NCI-H2227 (cell line): ENCODE data around the gene IBTK.
A peak's percentile ranks its signal among the peaks of the same experiment; 100 is the strongest.
"Not testable (repeated sequence)": the region's sequence is repeated elsewhere in the genome, so short reads cannot be mapped to it uniquely, and the experiment has no call there.

Source experiments
- DNase-seq: peaks from one replicate; lab custom pipeline; 2025; ENCODE audit not compliant: unreplicated experiment; lab: John Stamatoyannopoulos, UW

The IBTK gene, protein sequence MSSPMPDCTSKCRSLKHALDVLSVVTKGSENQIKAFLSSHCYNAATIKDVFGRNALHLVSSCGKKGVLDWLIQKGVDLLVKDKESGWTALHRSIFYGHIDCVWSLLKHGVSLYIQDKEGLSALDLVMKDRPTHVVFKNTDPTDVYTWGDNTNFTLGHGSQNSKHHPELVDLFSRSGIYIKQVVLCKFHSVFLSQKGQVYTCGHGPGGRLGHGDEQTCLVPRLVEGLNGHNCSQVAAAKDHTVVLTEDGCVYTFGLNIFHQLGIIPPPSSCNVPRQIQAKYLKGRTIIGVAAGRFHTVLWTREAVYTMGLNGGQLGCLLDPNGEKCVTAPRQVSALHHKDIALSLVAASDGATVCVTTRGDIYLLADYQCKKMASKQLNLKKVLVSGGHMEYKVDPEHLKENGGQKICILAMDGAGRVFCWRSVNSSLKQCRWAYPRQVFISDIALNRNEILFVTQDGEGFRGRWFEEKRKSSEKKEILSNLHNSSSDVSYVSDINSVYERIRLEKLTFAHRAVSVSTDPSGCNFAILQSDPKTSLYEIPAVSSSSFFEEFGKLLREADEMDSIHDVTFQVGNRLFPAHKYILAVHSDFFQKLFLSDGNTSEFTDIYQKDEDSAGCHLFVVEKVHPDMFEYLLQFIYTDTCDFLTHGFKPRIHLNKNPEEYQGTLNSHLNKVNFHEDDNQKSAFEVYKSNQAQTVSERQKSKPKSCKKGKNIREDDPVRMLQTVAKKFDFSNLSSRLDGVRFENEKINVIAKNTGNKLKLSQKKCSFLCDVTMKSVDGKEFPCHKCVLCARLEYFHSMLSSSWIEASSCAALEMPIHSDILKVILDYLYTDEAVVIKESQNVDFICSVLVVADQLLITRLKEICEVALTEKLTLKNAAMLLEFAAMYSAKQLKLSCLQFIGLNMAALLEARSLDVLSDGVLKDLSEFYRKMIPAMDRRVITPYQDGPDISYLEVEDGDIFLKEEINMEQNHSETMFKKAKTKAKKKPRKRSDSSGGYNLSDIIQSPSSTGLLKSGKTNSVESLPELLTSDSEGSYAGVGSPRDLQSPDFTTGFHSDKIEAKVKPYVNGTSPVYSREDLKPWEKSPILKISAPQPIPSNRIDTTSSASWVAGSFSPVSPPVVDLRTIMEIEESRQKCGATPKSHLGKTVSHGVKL (N-terminal part only)

DNA sequence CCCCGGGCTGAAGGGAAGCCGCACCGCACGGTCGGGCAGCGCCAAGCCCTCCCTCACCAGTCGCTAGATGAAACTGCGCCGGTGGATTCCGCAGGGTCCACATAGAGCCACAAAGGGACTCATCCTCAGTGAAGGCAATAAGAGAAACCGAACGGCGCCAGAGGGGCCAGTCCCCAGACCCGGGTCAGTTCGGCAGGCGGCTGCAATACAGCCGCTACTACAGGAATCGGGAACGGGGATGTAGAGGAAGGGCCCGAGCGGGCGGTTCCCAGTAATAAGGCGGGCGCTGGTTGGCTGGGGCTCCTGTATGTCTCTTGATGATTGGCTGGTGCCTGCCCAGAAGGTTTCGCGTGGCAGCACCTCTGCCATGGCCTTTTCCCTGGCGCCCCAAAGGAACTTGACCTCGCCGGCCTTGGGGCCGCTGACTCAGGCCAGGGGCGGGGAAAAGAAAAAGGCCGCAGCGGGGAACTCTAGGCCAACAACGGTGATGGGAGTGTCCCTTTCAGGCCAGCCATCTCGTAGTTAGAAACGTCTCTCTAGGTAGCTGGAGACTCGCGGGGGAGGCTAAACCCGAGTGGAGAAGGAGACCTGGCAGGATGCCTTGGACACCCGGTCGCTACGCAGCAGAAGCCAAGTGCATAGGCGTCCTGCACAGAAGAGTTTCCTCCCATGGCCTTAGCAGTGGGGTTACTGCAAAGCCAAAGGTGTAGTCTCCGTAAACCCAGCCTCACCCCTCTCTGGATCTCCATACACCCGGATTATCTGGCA lies at the start of gene IBTK:
TSS of gene IBTK (minus strand) at position 240 of the 768 bp plus-strand sequence. CDS start 7,258 bp downstream, outside the sequence.
- peak; percentile 81 for DNase-seq

DNA sequence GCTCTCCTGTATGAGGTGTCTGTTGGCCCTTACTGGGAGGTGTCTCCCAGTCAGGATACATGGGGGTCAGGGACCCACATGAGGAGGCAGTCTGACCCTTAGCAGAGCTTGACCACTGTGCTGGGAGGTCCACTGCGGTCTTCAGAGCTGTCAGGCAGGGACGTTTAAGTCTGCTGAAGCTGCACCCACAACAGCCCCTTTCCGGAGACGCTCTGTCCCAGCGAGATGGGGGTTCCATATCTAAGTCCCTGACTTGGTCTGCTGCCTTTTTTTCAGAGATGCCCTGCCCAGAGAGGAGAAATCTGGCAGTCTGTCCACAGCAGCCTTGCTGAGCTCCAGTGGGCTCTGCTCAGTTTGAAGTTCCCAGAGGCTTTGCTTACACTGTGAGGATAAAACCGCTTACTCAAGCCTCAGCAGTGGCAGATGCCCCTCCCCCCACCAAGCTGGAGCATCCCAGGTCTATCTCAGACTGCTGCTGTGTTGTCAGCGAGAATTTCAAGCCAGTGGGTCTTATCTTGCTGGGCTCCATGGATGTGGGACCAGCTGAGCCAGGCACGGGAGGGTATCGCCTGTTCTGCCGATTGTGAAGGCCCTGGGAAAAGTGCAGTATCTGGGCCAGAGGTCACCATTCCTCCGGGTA lies 36.3 kb upstream of the IBTK start:
- DNase-seq: peak; percentile 2

DNA sequence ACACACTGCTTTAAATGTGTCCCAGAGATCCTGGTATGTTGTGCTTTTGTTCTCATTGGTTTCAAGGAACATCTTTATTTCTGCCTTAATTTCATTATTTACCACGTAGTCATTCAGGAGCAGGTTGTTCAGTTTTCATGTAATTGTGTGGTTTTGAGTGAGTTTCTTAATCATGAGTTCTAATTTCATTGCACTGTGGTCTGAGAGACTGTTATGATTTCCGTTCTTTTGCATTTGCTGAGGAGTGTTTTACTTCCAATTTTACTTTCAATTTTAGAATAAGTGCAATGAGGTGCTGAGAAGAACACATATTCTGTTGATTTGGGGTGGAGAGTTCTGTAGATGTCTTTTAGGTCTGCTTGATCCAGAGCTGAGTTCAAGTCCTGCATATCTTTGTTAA lies 34.0 kb upstream of the IBTK start:
- DNase-seq: not testable (repeated sequence)

- no peak for DNase-seq
These were observed 30.1 kb upstream of the IBTK start for GRCh38 chr6:82277686-82278085.

- DNase-seq: no peak
These were observed 28.1 kb upstream of the IBTK start for GRCh38 chr6:82275686-82276085.

DNA sequence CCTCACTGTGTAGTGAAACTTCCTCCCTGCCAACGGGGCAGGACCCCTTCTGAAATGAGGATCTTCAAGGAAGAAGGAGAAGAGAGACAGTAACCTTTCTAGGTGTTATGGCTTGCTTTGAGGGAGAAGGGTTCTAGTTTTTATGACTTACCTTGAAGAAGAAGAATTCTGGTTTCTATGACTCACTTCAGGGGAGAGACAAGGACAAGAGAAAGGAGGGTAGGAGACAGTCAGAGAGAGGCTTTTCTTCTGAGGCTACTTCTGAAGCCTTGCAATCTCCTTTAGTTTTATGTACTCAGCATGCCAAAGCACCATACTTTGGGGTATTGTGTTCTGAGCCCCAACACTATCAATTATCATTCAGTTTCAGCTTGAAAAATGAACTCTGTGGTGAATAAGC lies 25.8 kb upstream of the IBTK start:
- DNase-seq: no peak

DNA sequence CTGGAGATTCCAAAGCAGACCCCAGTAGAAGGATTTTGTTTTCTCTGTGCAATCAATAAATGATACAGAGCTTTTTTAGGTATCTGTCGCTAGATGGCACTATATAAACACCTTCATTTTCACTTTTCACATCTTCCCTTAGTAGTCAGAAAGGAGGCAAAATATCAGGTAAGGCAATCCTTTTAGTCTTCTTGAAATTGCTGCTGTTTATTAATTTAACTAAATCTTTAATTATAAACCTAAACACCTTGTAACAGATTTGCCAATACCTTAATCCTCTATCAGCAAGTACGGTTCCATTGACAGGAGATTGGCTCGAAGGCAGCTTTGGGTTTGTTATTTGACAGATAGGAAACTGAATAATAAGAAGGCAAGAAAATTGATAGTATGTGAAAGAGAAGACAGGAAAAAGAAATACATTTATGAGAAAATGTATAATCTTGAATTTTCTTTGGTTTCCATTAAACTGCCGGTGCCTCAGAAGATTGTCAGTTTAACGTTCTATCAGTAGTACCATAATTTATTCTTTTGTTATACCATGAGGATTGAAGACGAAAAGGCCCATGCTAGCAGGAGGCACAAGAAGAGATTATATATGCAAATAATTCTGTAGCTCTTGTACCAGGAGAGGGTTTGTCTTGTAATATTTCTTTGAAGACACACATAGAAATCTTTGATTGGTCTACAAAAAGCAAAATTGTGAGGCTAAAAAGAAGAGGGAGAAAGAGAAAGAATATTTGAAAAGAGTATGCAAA lies 23.5 kb upstream of the IBTK start:
- peak; percentile 15 for DNase-seq

GRCh38 chr6:82268301-82268846 lies 20.8 kb upstream of the IBTK start:
- peak; percentile 14 for DNase-seq

GRCh38 chr6:82264824-82265223 lies 17.3 kb upstream of the IBTK start:
- no peak for DNase-seq

DNA sequence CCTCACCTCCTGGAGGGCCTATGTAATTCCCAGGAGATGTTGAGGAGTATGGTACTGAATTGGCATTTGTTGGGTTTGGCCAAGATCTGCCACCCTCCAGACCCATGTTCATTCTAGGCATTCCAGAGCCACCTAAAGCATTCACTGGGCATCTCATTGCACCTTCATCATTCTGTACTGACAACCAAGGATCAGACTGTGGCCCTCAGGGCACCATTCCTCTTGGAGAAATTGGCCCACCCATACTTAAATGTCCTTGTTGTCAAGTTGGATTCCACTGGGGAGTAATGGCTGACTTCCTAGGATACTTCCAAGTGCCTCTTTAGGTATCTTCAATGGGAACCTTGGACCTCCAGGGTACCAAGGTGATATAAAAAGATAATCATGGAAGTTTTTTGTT lies 16.8 kb upstream of the IBTK start:
- DNase-seq: no peak

DNA sequence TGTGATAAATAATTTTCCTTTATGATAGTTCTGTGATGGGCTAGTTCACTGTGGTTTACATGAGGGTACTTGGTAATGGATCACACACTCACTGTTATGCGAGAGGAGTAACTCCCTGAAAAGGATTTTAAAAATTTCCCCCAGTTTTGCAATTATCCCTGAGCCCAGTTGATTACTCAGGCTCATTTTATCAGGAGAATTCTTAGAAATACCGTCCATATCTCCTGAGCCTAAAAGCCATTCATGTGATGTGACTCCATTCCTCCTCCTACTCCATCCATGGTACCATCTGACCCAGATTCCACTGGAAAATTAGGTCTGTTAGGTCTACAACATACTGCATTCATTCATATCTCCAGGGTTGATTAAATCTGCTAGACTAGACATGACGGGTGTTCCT lies 16.4 kb upstream of the IBTK start:
- DNase-seq: no peak

DNA sequence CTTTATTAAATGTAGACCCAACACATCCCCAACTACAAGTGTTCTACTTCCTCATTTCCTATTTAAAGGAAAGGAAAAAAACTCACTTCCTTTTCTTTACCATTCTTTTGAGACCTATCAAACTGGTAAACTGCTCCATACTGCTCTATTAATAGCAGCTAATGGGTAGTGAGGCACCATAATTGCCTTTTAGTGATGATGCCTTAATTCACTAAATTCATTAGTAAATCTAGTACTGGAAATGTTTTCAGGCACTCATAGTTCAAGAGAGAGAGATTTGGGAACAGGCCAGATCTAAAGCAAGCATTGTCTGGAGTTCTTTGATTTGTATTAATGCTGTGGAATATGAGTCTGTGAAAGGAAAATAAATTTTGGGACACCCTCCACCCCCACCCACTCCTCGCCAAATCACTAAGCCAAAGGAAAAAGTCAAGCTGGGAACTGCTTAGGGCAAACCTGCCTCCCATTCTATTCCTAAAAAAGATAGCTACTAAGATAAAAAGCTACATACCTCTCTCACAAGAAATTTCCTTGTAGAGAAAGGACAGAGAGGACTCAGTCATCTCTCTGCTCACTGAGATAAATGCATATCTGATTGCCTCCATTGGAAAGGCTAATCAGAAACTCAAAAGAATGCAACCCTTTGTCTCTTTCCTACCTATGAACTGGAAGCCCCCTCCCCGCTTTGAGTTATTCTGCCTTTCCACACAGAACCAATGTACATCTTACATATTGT lies 13.6 kb upstream of the IBTK start:
- no peak for DNase-seq

GRCh38 chr6:82259389-82259788 lies 11.8 kb upstream of the IBTK start:
- no peak for DNase-seq

- DNase-seq: no peak
These were observed 9.7 kb upstream of the IBTK start for GRCh38 chr6:82257088-82257774.

DNA sequence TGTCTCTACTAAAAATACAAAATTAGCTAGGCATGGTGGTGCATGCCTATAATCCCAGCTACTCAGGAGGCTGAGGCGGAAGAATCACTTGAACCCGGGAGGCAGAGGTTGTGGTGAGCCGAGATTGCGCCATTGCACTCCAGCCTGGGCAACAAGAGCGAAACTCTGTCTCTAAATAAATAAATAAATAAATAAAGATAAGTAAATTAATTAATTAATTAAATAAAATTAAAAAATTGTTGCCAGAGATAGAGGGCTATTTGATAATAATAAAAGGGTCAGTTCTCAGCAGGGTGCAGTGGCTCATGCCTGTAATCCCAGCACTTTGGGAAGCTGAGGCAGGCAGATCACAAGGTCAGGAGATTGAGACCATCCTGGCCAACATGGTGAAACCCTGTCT lies 7.2 kb upstream of the IBTK start:
- not testable (repeated sequence) for DNase-seq

DNA sequence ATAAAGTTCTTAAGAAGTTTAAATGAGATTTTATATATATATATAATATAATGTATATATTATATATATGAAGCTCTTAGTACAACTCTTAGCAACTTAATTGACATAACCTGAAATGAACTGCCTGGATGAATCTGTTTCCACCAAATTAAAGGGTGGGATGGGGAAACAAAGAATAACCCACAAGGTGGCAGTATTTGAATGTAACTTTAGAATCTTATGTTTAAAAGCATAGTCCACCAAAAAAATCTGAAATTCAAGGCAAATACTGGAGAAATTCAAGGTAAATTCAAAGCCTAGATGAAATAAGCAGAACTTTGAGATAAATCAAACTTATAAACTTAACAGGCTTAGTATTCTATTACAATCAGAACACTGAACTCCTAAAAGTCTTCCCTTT lies 4.4 kb upstream of the IBTK start:
- DNase-seq: peak; percentile 11

DNA sequence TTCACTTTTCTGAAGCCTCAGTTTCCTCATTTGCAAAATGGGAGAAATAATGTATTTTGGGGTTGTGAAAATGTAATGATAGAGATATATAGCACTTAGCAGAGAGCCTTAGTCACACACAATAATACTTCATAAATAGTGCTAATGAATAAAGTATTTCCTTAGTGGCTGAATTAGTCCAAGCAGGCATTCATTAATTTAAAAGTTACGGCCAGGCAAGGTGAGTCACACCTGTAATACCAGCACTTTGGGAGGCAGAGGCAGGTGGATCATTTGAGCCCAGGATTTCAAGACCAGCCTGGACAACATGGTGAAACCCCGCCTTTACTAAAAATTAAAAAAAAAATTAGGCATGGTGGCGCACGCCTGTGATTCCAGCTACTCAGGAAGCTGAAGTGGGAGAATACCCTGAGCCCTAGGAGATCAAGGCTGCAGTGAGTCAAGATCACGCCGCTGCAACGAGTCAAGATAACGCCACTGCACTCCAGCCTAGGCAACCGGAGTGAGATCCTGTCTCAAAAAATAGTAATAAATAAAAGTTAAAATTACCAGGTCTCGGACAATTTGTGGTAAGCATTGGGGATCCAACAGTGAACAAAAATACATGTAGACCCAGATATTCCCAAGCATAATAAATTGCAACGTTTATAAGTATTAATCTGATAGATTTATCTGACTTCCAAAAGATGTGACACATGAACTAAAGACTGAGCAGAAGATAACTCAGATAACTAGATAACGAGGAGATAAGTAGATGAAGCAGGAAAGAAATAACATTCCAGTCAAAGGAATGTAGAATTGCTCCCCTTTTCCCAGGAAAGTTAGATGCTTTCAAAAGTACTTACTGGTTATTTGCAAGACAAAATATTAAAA lies 2.1 kb upstream of the IBTK start:
- no peak for DNase-seq
